Measurements from ENCODE around the gene ZNF646. TPM values are rescaled to one million over a fixed set of nuclear protein-coding genes. Genes with fewer than 3 reads are reported as not detected.
A peak's percentile ranks its signal among the peaks of the same experiment; 100 is the strongest.

The ZNF646 gene
- 10.3 TPM for polyA plus RNA-seq (ENCODE audit: insufficient read length)
- long read RNA-seq, donor 1, full-length matches to known transcripts = 29 of 29 reads
- long read RNA-seq, donor 1, partial matches to known transcripts = 0 of 29 reads
- long read RNA-seq, donor 1, other reads (novel, unspliced or antisense) = 0 of 29 reads
- long read RNA-seq, donor 2, full-length matches to known transcripts = 30 of 30 reads
- long read RNA-seq, donor 2, partial matches to known transcripts = 0 of 30 reads
- long read RNA-seq, donor 2, other reads (novel, unspliced or antisense) = 0 of 30 reads
- long read RNA-seq, donor 3, full-length matches to known transcripts = 15 of 15 reads
- long read RNA-seq, donor 3, partial matches to known transcripts = 0 of 15 reads
- long read RNA-seq, donor 3, other reads (novel, unspliced or antisense) = 0 of 15 reads
- long read RNA-seq, donor 4, full-length matches to known transcripts = 4 of 4 reads
- long read RNA-seq, donor 4, partial matches to known transcripts = 0 of 4 reads
- long read RNA-seq, donor 4, other reads (novel, unspliced or antisense) = 0 of 4 reads
- long read RNA-seq, donor 5, full-length matches to known transcripts = 21 of 21 reads
- long read RNA-seq, donor 5, partial matches to known transcripts = 0 of 21 reads
- long read RNA-seq, donor 5, other reads (novel, unspliced or antisense) = 0 of 21 reads
- long read RNA-seq, donor 6, full-length matches to known transcripts = 20 of 20 reads
- long read RNA-seq, donor 6, partial matches to known transcripts = 0 of 20 reads
- long read RNA-seq, donor 6, other reads (novel, unspliced or antisense) = 0 of 20 reads
- long read RNA-seq, donor 7, full-length matches to known transcripts = 25 of 36 reads
- long read RNA-seq, donor 7, partial matches to known transcripts = 11 of 36 reads
- long read RNA-seq, donor 7, other reads (novel, unspliced or antisense) = 0 of 36 reads
- long read RNA-seq, donor 8, full-length matches to known transcripts = 4 of 4 reads
- long read RNA-seq, donor 8, partial matches to known transcripts = 0 of 4 reads
- long read RNA-seq, donor 8, other reads (novel, unspliced or antisense) = 0 of 4 reads

- peak; percentile 98 for DNase-seq
Observed at GRCh38 chr16:31073970-31074813, at the start of gene ZNF646, which contains the start of gene ZNF668. TSS of gene ZNF646 (plus strand) at chr16:31074422. CDS start at chr16:31076325, 1,903 bp downstream. TSS of gene ZNF668 (minus strand) at chr16:31074240. CDS start at chr16:31064459, 9,781 bp downstream.

- DNase-seq = no peak
Observed at GRCh38 chr16:31025339-31025738, 48.9 kb upstream of the ZNF646 start.

- DNase-seq = no peak
Observed at GRCh38 chr16:31029272-31029671, 45.0 kb upstream of the ZNF646 start.

- DNase-seq = no peak
Observed at GRCh38 chr16:31031276-31031675, 42.9 kb upstream of the ZNF646 start.

- DNase-seq = peak; percentile 96
Observed at GRCh38 chr16:31032736-31033708, 41.2 kb upstream of the ZNF646 start, which contains the start of gene STX4. TSS of gene STX4 (plus strand) at chr16:31033558. CDS start at chr16:31033806, 248 bp downstream.

GRCh38 chr16:31033709-31034492, 40.3 kb upstream of the ZNF646 start:
- DNase-seq = peak; percentile 79

GRCh38 chr16:31036691-31037090, 37.5 kb upstream of the ZNF646 start:
- DNase-seq = no peak

- DNase-seq = no peak
Observed at GRCh38 chr16:31038993-31039392, 35.2 kb upstream of the ZNF646 start.

- DNase-seq = no peak
Observed at GRCh38 chr16:31042866-31043265, 31.4 kb upstream of the ZNF646 start.

GRCh38 chr16:31043352-31043751, 30.9 kb upstream of the ZNF646 start:
- no peak for DNase-seq

- DNase-seq = no peak
Observed at GRCh38 chr16:31043898-31044481, 30.2 kb upstream of the ZNF646 start.

GRCh38 chr16:31050280-31051030, 23.8 kb upstream of the ZNF646 start:
- no peak for DNase-seq

- no peak for DNase-seq
Observed at GRCh38 chr16:31052114-31052513, 22.1 kb upstream of the ZNF646 start.

GRCh38 chr16:31055613-31056012, 18.6 kb upstream of the ZNF646 start:
- DNase-seq = no peak

- no peak for DNase-seq
Observed at GRCh38 chr16:31061126-31061812, 13.0 kb upstream of the ZNF646 start.

GRCh38 chr16:31061813-31062440, 12.3 kb upstream of the ZNF646 start:
- no peak for DNase-seq

- no peak for DNase-seq
Observed at GRCh38 chr16:31063495-31063842, 10.8 kb upstream of the ZNF646 start.

Data from left kidney (tissue), 8 donors.